GM12878 (cell line): ENCODE measurements around the gene AMBP. TPM values are rescaled to one million over a fixed set of nuclear protein-coding genes. Genes with fewer than 3 reads are reported as not detected.

Experiments used
- ATAC-seq: fragments of 200-7000 bp; cut with Tn5 transposase; 3 replicates; pipeline ENCODE4 v1.9.1; 2020; ENCODE audit warnings: mild to moderate bottlenecking, moderate library complexity
- BruUV-seq: library from RNA; stranded (reverse); fragments of 400-500 nt; replicated peaks from 2 replicates; lab custom pipeline; 2021; lab: Mats Ljungman, UMichigan
- CTCF ChIA-PET: fragments of 300-600 bp; sonication (Branson Sonifier 250); formaldehyde crosslinking; extraction: SDS; loops from one replicate; lab custom pipeline; 2021; ENCODE audit warnings: inconsistent platforms; lab: Yijun Ruan, JAX
- POLR2A ChIA-PET: fragments of 350-600 bp; formaldehyde crosslinking; extraction: SDS; loops from one replicate; lab custom pipeline; 2021; ENCODE audit warnings: inconsistent platforms; lab: Charles Lee
- RAD21 ChIA-PET: fragments of 300-600 bp; sonication (Branson Sonifier 250); formaldehyde crosslinking; loops from one replicate; lab custom pipeline; 2023; ENCODE audit warnings: antibody characterized with exemption; ENCODE audit not compliant: unreplicated experiment; lab: Charles Lee
- SMC1A ChIA-PET: fragments of 300-600 bp; sonication (Branson Sonifier 250); formaldehyde crosslinking; loops from one replicate; lab custom pipeline; 2023; ENCODE audit not compliant: unreplicated experiment, uncharacterized antibody; lab: Charles Lee
- DNase-seq: peaks from one replicate; pipeline ENCODE4 v3.0.0-alpha.2; 2011; ENCODE audit warnings: low read depth, low spot score
- FAIRE-seq: peaks from 3 replicates; lab custom pipeline; 2011; peaks lifted over from hg19 to GRCh38; lab: Jason Lieb, UNC
- H2AFZ ChIP-seq: 2 replicates; pipeline ENCODE4 v1.6.0; 2011; ENCODE audit warnings: low read depth, low read length, control low read depth; ENCODE audit not compliant: control insufficient read depth
- H3K27ac ChIP-seq: 2 replicates; pipeline ENCODE4 v1.5.1; 2011; ENCODE audit warnings: control low read depth; ENCODE audit not compliant: control insufficient read depth, insufficient read depth
- H3K27me3 ChIP-seq, 2 experiments: replicated peaks in 1 of 2; 2 replicates each; pipeline versions ENCODE4 v1.6.0 to v1.6.1; 2011; ENCODE audit warnings: low read length in 1 of 2; ENCODE audit not compliant: control insufficient read depth in 2 of 2, insufficient read depth in 2 of 2
- H3K36me3 ChIP-seq, 2 experiments: 2 replicates each; pipeline ENCODE4 v1.5.1; 2011; ENCODE audit warnings: low read length in 1 of 2; ENCODE audit not compliant: control insufficient read depth in 2 of 2, insufficient read depth in 2 of 2
- H3K4me1 ChIP-seq: 2 replicates; pipeline ENCODE4 v1.6.1; 2011; ENCODE audit warnings: mild to moderate bottlenecking, low read length, moderate library complexity, mixed read lengths; ENCODE audit not compliant: control insufficient read depth, insufficient read depth
- H3K4me2 ChIP-seq: 2 replicates; pipeline ENCODE4 v1.6.0; 2011; ENCODE audit warnings: control low read depth; ENCODE audit not compliant: control insufficient read depth, insufficient read depth
- H3K4me3 ChIP-seq: fragments of 200-600 bp; sonication (generic); 2 replicates; pipeline ENCODE4 v1.5.1; 2016
- H3K79me2 ChIP-seq: 2 replicates; pipeline ENCODE4 v1.6.0; 2011; ENCODE audit warnings: low read length; ENCODE audit not compliant: control insufficient read depth, insufficient read depth
- H3K9ac ChIP-seq: 2 replicates; pipeline ENCODE4 v1.8.0; 2011; ENCODE audit warnings: low read length, control low read depth, mixed read lengths; ENCODE audit not compliant: control insufficient read depth, insufficient read depth
- H3K9me3 ChIP-seq: replicated peaks from 3 replicates; pipeline ENCODE4 v1.5.1; 2011; ENCODE audit warnings: mild to moderate bottlenecking, low read length; ENCODE audit not compliant: control insufficient read depth, insufficient read depth
- H4K20me1 ChIP-seq: 2 replicates; pipeline ENCODE4 v1.6.0; 2011; ENCODE audit not compliant: control insufficient read depth, insufficient read depth
- CHD1 ChIP-seq: IDR thresholded peaks from 2 replicates; pipeline ENCODE4 v1.6.1; 2012; ENCODE audit warnings: low read depth, low read length, improper control_type of control experiment
- CHD4 ChIP-seq: fragments of 200-600 bp; sonication (generic); IDR thresholded peaks from 2 replicates; pipeline ENCODE4 v1.6.1; 2016; ENCODE audit warnings: mild to moderate bottlenecking
- NRF1 ChIP-seq: conservative IDR thresholded peaks from 2 replicates; pipeline ENCODE4 v1.6.1; 2011; ENCODE audit warnings: mild to moderate bottlenecking, low read depth, low read length, improper control_type of control experiment
- TCF12 ChIP-seq: IDR thresholded peaks from 2 replicates; pipeline ENCODE4 v1.6.1; 2011; ENCODE audit warnings: low read depth, mild to moderate bottlenecking, low read length
- WGBS: methylation state at CpG from one replicate; pipeline ENCODE4 v1.1.6; 2016; ENCODE audit warnings: low lambda C conversion rate; ENCODE audit not compliant: insufficient replicate concordance, insufficient coverage; ENCODE audit errors: missing lambda C conversion rate; 5-methylcytosine and 5-hydroxymethylcytosine counted together
- in situ Hi-C: fragments of 300-500 bp; cut with MboI; formaldehyde crosslinking; loops from 9 replicates; pipeline ENCODE4 v1.14.3; 2018; ENCODE audit warnings: mixed read lengths
- intact Hi-C: fragments of 100-400 bp; cut with micrococcal nuclease; formaldehyde crosslinking; loops from one replicate; pipeline ENCODE4 v1.14.2; 2022; ENCODE audit not compliant: unreplicated experiment
- polyA plus RNA-seq, 11 experiments: library from polyadenylated mRNA; depleted of rRNA in 4 of 11; unstranded in 6 of 11; stranded (reverse) in 5 of 11; fragments of >200 nt; fragmentation: Nextera tagmentation in 4 of 11; fragmentation: Illumina TruSeq in 1 of 11; extraction: Ambion mirVana in 4 of 11; extraction: Trizol in 1 of 11; gene quantifications; 1 replicate in 1 of 11; 2 replicates in 10 of 11; pipeline versions ENCODE4 v1.2.1 to v1.2.3, GENCODE V29; 2011 to 2016; ENCODE audit warnings: inconsistent platforms in 2 of 11, missing spikeins in 2 of 11, low read depth in 1 of 11
- total RNA-seq, 4 experiments: library from RNA; depleted of rRNA in 3 of 4; stranded (reverse); fragments of >200 nt in 3 of 4; fragmentation: Illumina TruSeq in 1 of 4; extraction: Trizol in 1 of 4; gene quantifications; 2 replicates each; pipeline versions ENCODE4 v1.2.1 to v1.2.3, GENCODE V29; 2013 to 2021
- TF ChIP-seq, protein P1 (sequence below): IDR thresholded peaks from 2 replicates; pipeline ENCODE4 v1.6.1; 2011; ENCODE audit warnings: borderline replicate concordance, low read depth, mild to moderate bottlenecking, moderate library complexity, low read length; ENCODE audit not compliant: insufficient read depth, poor library complexity, severe bottlenecking

The AMBP gene
- total and polyA plus RNA-seq, 10 of the 15 experiments (the other 5 are each of a cell fraction or from before 2014, with no cell fraction given), result 0.11 to 2.3 (median 0.18) TPM; not detected in 7

DNA sequence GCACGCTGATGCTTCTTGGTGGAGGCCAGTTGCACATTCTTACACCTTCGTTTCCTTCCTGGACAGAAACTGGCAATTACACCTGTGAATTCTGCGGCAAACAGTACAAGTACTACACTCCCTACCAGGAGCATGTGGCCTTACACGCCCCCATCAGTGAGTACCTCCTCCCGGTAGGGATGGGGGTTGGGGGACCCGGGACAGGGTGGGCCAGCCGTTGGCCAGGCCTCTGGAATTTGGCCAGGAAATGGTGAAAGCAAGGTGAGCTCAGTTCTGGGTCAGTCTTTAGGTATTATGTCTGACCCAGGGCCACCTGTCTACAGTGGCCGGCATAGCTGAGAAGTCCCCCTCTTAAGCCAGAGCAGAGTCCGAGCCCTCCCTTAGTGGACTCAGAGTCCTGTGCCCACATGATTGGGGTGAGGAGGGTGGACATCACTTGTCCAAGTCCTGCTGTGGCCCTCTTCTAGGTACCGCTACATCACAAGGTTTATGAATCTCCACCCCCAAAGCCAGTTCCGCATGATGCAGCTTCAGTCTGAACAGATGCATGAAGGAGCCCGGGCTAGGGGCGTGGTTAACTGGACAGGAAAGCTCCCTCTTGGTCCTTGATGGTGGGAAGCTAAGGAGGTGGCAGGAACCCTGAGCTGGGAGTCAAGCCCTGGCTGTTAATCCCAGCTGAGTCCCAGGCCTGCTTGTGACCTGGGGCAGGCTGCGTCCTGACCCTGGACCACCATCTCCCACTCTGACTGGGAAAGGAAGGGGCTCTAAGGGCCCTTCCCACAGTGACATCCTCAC lies 61.3 kb downstream of the AMBP start:
- Histone ChIP-seq H3K27me3 (no peaks in the 10 kb centered on the region), H3K36me3 (no peaks in the 10 kb centered on the region), H2AFZ (no peak overlapping the region), H3K27ac (no peak overlapping the region), H3K4me1 (no peaks in the 10 kb centered on the region), H3K79me2 (no peaks in the 10 kb centered on the region), H3K9ac (no peak overlapping the region), H3K4me3 (no peak overlapping the region), H3K4me2 (no peak overlapping the region), H4K20me1 (no peaks in the 10 kb centered on the region)
- POLR2A ChIA-PET, result no interaction called here
- ATAC-seq, result no peak
- 24% methylated on average over 14 of the region's 14 CpGs for WGBS
- no peak for FAIRE-seq
- intact Hi-C loops (no loop called here), in situ Hi-C loops (no loop called here)
- DNase-seq, result no peak
- no TSS peak for BruUV-seq
- RAD21 ChIA-PET, result no interaction called here
- CTCF ChIA-PET, result no interaction called here
- TF ChIP-seq, protein P1, sequence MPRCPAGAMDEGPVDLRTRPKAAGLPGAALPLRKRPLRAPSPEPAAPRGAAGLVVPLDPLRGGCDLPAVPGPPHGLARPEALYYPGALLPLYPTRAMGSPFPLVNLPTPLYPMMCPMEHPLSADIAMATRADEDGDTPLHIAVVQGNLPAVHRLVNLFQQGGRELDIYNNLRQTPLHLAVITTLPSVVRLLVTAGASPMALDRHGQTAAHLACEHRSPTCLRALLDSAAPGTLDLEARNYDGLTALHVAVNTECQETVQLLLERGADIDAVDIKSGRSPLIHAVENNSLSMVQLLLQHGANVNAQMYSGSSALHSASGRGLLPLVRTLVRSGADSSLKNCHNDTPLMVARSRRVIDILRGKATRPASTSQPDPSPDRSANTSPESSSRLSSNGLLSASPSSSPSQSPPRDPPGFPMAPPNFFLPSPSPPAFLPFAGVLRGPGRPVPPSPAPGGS, result no peak
- no peak for TF ChIP-seq CHD4
- no peak for TF ChIP-seq TCF12
- no peak for TF ChIP-seq CHD1
- TF ChIP-seq, all 136 proteins: peak for 0
- SMC1A ChIA-PET, result no interaction called here
- H3K9me3 ChIP-seq, result no peaks in the 10 kb centered on the region

DNA sequence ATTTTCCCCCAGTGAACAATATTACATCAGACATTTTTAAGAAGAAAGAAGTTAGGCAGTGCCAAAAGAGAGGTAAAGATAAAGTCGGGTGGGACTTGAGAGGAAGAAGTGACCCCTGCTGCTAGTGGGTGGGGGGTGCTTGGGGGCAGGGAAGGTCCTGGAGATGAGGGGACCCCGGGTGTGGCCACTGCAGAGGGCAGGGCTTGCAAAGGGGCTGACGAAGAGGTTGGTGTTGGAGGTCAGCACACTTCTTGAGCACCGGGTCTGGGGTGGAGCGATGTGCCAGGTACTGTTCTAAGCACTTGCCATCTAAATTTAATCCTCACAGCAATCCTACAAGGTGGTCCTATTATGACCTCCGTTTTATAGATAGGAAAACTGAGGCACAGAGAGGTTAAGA lies 62.0 kb downstream of the AMBP start:
- Histone ChIP-seq H3K4me1 (no peaks in the 10 kb centered on the region), H3K9ac (no peak overlapping the region), H2AFZ (no peak overlapping the region), H3K79me2 (no peaks in the 10 kb centered on the region), H3K9me3 (no peaks in the 10 kb centered on the region), H3K4me3 (no peak overlapping the region), H4K20me1 (no peaks in the 10 kb centered on the region), H3K27ac (no peak overlapping the region), H3K4me2 (no peak overlapping the region), H3K36me3 (no peaks in the 10 kb centered on the region), H3K27me3 (no peaks in the 10 kb centered on the region; a peak in 2 of 4 replicates)
- ChIA-PET POLR2A (no interaction called here), CTCF (no interaction called here), RAD21 (no interaction called here), SMC1A (no interaction called here)
- BruUV-seq, result no TSS peak
- no peak for TF ChIP-seq NRF1
- ATAC-seq (no peak), DNase-seq (no peak), FAIRE-seq (no peak)
- in situ Hi-C loops (no loop called here), intact Hi-C loops (no loop called here)
- WGBS, result 16% methylated on average over 6 of the region's 6 CpGs
